COLO668 (cell line): ENCODE results near the gene KIF15.
A peak's percentile ranks its signal among the peaks of the same experiment; 100 is the strongest.

Source experiments
- DNase-seq: peaks from one replicate; lab custom pipeline; 2025; ENCODE audit not compliant: unreplicated experiment; lab: John Stamatoyannopoulos, UW

KIF15 gene, protein sequence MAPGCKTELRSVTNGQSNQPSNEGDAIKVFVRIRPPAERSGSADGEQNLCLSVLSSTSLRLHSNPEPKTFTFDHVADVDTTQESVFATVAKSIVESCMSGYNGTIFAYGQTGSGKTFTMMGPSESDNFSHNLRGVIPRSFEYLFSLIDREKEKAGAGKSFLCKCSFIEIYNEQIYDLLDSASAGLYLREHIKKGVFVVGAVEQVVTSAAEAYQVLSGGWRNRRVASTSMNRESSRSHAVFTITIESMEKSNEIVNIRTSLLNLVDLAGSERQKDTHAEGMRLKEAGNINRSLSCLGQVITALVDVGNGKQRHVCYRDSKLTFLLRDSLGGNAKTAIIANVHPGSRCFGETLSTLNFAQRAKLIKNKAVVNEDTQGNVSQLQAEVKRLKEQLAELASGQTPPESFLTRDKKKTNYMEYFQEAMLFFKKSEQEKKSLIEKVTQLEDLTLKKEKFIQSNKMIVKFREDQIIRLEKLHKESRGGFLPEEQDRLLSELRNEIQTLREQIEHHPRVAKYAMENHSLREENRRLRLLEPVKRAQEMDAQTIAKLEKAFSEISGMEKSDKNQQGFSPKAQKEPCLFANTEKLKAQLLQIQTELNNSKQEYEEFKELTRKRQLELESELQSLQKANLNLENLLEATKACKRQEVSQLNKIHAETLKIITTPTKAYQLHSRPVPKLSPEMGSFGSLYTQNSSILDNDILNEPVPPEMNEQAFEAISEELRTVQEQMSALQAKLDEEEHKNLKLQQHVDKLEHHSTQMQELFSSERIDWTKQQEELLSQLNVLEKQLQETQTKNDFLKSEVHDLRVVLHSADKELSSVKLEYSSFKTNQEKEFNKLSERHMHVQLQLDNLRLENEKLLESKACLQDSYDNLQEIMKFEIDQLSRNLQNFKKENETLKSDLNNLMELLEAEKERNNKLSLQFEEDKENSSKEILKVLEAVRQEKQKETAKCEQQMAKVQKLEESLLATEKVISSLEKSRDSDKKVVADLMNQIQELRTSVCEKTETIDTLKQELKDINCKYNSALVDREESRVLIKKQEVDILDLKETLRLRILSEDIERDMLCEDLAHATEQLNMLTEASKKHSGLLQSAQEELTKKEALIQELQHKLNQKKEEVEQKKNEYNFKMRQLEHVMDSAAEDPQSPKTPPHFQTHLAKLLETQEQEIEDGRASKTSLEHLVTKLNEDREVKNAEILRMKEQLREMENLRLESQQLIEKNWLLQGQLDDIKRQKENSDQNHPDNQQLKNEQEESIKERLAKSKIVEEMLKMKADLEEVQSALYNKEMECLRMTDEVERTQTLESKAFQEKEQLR (N-terminal part only)

DNA sequence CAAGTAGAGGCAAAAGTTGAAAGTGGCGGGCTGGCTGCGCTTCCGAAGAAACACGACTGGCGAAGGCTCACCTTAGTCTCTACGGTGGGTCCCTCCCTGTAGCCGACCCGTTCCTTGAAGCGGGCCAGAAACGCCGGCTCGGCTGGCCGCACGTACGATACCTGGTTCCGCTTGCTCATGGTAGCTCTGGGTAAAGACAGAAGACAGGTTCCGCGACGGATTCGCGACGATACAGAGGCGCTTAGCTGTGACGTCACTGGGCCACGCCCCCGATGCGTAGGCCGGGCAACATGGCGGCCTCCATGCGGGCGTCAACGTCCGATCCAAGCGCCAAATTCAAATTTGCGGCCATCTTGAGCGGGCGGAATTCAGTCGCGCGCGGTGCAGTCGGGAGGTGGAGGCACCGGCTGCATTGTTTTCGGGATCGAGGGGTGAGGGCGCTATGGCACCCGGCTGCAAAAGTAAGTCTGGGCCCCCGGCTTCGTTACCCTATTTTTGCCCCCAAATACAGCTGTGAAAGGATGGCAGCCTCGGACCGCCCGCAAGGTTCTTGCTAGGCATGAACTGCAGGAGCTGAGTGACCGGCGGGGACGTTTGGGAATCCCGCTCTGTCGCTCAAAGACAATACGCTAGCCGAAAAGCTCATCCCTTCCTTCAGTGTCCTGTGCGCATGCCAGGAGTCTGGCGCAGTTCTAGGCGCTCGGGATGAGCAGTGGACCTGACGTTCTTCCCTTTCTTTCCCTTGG is at the start of gene KIF15, which contains the start of gene KIAA1143:
TSS of gene KIF15 (plus strand) at position 371 of the 746 bp plus-strand sequence. CDS start at position 443, 72 bp downstream.
TSS of gene KIAA1143 (minus strand) at position 196 of the 746 bp plus-strand sequence. CDS start at position 179, 17 bp downstream.
- DNase-seq = peak; percentile 93

DNA sequence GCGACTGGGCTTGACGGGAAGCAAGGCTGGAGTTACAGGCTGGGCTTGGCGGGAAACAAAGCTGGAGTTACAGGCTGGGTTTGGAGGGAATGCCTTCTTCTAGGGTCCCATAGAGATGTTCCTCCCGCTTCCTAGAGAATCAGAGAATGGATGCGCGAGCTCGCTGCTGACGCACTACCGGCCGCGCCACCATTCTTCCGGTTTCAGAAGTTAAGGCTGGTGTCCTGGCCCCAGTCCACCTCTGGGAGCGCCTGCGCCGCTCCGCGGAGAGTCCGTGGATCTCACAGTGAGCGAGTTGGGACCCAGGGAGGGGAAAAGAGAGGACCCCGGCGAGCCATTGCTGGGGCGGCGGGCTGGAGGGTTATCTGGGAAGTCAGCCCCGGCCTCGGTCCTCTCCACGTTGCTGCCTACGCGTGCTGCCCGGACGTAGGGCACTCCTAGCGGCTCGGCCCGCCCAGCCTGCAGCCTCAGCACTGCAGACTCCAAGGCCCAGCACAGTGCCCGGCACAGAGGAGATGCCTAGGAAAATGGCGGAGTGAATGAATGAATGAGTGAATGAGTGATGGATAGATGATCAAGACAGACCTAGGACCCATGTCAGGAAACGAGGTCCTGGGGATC is 49.0 kb upstream of the KIF15 start, which contains the start of gene ZNF502:
TSS of gene ZNF502 (plus strand) at position 206 of the 621 bp plus-strand sequence. CDS start 7,602 bp downstream, outside the sequence.
- peak; percentile 79 for DNase-seq

DNA sequence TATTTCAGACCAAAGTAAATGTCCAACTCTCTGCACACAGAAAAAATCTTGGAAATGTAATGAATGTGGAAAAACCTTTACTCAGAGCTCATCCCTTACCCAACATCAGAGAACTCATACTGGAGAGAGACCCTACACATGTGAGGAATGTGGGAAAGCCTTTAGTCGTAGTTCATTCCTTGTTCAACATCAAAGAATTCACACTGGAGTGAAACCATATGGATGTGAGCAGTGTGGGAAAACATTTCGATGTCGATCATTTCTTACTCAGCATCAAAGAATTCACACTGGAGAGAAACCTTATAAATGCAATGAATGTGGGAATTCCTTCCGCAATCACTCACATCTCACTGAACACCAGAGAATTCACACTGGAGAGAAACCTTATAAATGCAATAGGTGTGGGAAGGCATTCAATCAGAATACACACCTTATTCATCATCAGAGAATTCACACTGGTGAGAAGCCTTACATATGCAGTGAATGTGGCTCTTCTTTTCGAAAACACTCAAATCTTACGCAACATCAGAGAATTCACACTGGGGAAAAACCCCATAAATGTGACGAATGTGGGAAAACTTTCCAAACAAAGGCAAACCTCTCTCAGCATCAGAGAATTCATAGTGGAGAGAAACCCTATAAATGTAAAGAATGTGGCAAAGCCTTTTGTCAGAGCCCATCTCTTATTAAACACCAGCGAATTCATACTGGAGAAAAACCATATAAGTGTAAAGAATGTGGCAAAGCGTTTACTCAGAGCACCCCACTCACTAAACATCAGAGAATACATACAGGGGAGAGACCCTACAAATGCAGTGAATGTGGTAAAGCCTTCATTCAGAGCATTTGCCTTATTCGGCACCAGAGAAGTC is 40.1 kb upstream of the KIF15 start:
- no peak for DNase-seq

DNA sequence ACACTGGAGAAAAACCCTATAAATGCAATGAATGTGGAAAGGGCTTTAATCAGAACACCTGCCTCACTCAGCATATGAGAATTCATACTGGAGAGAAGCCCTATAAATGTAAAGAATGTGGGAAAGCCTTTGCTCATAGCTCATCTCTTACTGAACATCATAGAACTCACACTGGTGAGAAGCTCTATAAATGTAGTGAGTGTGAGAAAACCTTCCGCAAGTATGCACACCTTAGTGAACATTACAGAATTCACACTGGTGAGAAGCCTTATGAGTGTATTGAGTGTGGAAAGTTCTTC is 39.5 kb upstream of the KIF15 start:
- no peak for DNase-seq

DNA sequence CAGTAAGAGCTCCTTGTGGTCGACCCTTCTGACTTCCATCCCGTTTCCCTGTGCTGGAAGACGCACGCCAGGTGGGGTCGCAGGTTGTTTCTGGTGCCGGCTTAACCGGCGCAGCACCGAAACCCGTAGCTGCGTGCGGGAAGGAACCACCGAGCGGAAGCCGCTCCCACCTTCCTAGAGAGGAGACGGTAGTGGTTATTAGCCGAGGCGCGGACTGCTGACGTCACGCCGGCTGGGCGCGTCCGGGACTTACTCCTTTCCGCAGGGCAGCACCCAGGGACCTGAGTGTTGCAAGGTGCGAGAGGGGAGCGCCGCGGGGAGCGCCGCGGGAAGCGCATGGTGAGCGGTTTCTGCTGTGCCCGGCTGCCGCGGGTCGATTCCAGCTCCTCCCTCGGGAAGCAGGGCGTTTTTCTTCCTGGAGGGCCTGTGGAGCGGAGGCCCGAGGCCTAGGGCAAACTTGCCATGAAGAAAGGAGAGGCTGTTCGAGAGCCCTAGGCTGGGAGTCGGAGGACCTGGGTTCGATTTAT is 32.1 kb upstream of the KIF15 start, which contains the start of gene ZNF501:
TSS of gene ZNF501 (plus strand) at position 252 of the 527 bp plus-strand sequence. CDS start 4,787 bp downstream, outside the sequence.
- peak; percentile 63 for DNase-seq

DNA sequence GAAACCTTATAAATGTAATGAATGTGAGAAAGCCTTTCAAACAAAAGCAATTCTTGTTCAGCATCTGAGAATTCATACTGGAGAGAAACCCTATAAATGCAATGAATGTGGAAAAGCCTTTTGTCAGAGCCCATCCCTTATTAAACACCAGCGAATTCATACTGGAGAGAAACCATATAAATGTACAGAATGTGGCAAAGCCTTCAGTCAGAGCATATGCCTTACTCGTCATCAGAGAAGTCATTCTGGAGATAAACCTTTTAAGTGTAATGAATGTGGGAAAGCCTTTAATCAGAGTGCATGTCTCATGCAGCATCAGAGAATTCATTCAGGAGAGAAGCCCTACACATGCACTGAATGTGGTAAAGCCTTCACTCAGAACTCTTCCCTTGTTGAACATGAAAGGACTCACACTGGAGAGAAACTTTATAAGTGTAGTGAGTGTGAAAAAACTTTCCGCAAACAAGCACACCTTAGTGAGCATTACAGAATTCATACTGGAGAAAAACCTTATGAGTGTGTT is 26.9 kb upstream of the KIF15 start:
- DNase-seq = no peak

DNA sequence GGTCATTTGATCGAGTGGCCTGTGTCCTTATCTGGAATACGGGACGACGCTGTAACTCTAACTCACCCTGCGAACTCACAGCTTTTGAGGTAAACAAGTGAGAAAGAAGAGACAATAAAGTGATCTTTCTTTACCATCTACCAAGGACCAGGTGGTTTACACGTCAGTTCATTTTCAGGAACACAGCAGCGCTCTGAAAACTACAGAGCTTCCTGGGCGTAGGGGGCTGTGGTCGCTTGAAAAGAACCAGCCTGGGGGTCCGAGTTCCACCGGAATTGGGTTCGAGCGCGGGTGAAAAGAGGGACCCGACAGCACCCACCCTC is 532 bp upstream of the KIF15 start:
- DNase-seq = no peak

DNA sequence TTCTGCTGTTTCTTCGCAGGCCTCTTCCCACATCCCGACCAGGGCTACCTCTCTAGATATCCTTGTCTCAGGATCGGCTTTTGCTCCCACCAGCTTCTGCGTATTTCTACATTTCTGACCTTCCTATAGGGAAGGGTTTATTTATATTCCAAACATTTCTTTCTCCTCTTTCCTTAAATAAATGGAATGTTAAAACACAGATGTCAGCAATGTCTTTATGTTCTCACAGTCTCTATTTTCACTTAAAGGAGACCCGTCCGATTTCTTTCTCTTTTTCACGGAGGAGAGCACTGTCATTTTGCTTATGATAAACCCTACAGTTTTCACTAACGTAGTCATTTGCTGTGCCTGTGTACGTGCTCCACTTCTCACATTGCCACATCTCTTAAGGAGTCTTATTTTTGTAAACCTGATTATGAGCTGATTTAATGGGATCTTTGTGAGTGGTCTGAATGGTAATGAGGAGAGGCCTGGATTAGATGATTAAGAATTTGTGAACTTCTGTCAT is 630 bp downstream of the KIF15 start:
- no peak for DNase-seq

DNA sequence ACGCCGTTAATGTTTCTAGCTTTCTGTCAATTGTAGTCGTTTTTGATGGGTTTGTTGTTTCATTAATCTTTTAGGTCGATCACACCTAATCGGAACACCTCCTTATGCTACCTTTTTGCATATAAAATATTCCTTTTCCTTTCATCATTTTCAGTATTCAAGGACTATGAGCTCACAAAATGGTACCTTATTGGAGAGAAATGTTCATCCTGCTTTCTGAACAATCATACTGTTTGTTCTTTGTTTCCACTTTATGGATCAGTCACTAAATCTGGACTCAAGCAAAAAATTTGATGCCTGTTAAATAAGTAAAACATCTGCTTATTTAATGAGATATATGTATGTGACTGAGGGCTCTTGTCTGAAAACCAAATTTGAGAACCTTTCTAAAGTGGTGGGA is 1.1 kb downstream of the KIF15 start:
- no peak for DNase-seq

DNA sequence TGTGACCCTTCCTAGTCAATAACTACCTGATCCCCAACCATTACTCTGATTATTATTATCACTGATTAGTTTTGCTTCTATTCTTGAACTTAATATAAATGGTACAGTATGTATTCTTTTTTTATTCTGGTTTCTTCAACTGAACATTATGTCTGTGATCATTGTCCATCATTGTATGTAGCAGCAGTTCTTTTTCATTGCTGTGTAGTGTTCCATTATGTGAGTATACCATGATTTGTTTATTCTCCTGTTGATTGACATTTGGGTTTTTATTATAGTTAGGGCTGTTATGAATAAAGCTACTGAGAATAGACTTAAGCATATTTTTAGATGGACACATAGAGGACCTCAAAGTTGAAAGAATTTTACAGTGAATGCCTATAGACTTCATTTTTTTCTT is 2.7 kb downstream of the KIF15 start:
- no peak for DNase-seq

DNA sequence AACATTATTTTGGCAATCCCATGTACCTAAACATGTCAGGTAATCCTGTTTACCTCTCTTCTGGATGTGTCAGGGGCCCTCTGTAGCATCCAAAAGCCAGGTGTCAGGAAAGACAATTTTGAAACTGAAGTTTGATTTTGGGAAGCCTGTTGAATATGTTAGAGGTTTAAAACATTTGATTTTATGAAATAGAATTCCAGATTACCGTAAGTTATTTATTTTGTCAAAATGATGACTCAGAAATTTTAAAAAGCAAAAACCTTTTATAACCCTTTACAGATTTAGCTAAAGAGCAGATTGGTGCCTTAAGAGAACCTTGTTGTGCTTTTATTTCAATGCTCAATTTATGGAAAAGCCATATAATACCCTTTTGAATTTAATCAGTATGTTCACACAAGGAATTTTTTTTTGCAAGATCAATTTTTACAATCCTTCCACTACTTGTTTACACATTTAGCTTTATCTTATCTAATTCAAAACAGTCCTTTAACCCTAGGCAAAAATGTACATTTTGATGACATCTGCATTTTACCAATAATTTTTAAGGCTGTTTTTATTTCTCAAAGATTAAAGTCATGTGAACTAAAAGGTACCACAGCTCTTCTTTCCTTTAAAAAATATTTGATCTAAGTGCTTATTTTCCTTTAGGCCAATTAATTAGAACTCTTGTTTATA is 10.0 kb downstream of the KIF15 start:
- DNase-seq = no peak

DNA sequence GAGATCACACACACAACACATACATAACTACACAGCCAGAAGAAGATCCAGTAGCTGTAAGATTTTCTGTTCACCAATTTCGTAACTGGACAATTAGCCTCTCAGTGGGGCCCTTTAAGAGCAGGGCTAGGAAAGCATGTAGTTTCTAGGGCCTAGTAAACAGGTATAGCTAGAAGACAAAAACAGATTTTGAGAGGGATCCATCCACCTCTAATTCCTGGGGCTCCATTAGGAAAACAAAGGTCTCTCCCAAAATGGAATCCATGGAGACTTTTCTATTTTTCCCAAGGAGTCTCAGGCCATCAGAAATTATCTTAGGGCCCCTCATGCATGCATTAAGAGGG is 10.5 kb downstream of the KIF15 start:
- no peak for DNase-seq

DNA sequence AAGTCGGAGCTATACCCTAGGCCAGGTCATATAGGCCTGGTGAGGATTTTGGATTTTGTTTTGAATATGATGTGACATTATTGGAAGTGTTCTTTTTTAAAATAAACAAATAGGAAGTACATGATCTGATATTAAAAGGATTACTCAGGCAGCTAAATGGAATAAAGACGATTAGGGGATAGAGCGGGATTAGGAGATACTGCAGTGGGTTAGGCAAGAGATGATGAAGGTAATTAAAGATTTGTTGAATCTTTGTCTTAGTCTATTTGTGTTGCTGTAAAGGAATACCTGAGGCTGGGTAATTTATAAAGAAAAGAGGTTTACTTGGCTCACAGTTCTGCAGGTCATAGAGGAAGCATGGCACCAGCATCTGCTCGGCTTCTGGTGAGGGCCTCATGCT is 21.3 kb downstream of the KIF15 start:
- DNase-seq = no peak

DNA sequence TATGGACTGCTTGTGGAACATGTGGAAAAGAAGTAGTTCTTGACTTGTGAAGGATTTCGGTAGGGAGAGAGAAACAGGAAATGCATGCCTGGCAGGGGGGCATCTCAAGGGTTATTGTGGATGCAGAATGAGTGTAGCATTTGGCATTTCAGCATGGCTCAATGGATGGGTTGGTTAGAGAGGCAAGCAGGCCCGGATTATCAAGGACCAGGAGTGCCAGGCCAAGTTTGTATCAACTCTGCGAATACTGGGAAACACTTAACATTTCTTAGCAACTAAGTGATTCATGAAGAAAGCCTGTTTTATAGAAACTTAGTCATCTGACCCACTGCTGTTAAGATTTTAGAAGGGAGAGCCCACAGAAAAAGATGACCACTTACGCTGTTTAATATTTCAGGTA is 33.6 kb downstream of the KIF15 start:
- no peak for DNase-seq

DNA sequence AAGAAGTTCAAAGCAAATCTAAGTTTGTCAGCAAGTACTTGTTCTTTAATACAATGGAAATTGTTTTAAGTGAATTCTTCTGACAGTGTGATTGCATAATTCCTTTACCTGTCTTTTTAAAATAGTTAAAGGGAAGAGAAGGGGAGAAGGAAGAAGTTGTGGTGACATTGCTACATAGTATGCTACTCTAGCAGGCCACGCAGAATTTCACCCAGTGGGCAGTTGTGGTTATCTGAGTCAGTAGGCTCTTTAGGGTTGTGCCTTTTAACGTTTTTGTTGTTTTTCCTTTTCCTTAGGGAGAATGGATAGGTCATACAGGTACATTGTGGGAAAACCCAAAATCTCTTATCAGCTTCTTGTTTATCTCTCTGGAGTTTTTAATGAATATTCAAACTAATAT is 40.4 kb downstream of the KIF15 start:
- DNase-seq = no peak

DNA sequence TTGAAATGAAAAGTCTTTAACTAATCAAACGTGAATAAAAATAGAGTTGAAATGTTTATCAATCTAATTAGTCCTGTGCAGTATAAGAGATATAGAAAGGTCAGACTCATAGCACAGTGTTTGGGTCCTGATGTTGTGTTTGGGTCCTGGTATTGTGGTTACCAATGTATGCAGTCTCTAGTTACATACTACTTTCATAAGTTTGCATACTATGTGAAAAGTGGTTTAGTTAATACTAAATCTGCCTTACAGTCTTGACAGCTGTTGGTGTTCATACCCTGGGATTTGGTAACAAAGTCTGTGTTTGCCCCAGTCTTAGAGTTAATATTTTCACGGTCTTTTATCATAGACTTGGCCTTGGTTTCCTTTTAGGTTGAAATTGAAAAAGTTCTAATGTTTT is 41.7 kb downstream of the KIF15 start:
- DNase-seq = no peak

DNA sequence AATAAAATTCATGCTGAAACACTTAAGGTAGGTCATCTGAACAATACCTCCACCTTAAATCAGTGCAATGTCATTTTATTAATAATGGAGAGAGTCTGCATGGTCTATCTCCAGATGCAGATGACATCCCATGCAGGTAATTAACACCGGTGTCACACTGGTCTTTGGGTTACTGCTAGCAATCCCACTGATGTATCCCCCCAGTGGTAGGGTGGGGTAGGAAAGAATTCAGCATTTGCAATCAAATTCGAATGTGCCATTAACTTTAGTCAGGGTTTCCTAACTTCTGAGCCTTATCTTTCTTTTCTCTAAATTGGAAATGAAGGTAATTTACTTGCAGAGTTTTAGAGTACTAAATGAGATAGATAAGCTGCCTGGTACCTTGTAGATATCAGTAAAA is 44.4 kb downstream of the KIF15 start:
- no peak for DNase-seq

DNA sequence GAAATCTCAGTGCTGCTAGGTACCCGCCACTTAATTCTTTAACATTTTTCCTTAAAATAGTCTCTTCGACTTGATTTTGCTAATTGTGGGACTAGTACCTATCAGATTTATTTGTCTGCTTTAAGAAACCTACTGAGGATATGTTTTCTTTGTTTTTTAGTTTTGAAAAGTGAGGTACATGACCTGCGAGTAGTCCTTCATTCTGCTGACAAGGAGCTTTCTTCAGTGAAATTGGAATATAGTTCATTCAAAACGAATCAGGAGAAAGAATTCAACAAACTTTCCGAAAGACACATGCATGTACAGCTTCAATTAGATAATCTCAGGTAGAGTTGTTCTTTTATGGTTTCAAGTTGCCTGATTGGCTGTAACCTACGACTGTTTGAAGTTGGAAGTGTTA is 53.2 kb downstream of the KIF15 start:
- no peak for DNase-seq
